Measurements from ENCODE around the gene MEGF11.

The MEGF11 gene

GRCh38 chr15:66253418-66254088 is at the start of gene MEGF11:
MEGF11 (minus strand) TSS chr15:66253750; CDS start chr15:66128403, 125,347 bp downstream.
- Histone ChIP-seq H3K36me3 (ENCODE audit: control insufficient read depth in 2 of 2, insufficient read depth in 1 of 2, low read length in 2 of 2) (no peaks in the 10 kb centered on the region), H3K27ac (ENCODE audit: extremely low read depth, low read depth, low read length) (peak within 1 kb of the TSS; percentile 43; the same call in 1 of the 2 replicates), H3K9me3 (ENCODE audit: control insufficient read depth, insufficient read depth, low read depth, low read length) (no peaks in the 10 kb centered on the region), H3K4me1 (ENCODE audit: control insufficient read depth, insufficient read depth, low read length) (peaks cover 16% of the 10 kb centered on the region), H3K4me3 (ENCODE audit: low read depth, low read length) (peak within 1 kb of the TSS; percentile 38)
- CTCF ChIA-PET = interaction anchor here (0.8 kb wide), 1 partner anchor 32 kb away, joined by 3 read pairs; no protein-coding TSS in a partner anchor
- POLR2A ChIA-PET = interaction anchor here (0.6 kb wide), 1 partner anchor 25 kb away, joined by 3 read pairs; no protein-coding TSS in a partner anchor
- TF ChIP-seq ZNF404 (tag by site-specific recombination; IDR thresholded peaks at IDR 0.05) (no peak), ZBTB17 (tag by site-specific recombination; IDR thresholded peaks at IDR 0.05) (peak; percentile 90), ZNF558 (tag by site-specific recombination; IDR thresholded peaks at IDR 0.05) (0 out of 2 replicates have a peak, but pooled peaks have one; percentile 62), SP3 (tag by site-specific recombination; IDR thresholded peaks at IDR 0.05) (peak; percentile 75), ZSCAN5A (tag by site-specific recombination; IDR thresholded peaks at IDR 0.05) (no peak), GLIS1 (tag by site-specific recombination; IDR thresholded peaks at IDR 0.05) (peak; percentile 65), ZNF433 (tag by site-specific recombination; IDR thresholded peaks at IDR 0.05; ENCODE audit: low read depth) (no peak), KLF1 (tag by site-specific recombination; IDR thresholded peaks at IDR 0.05) (peak; percentile 18; the same call in 1 of the 2 replicates), KLF9 (tag by site-specific recombination; IDR thresholded peaks at IDR 0.05; ENCODE audit: low read depth) (peak; percentile 78), ZNF513 (tag by site-specific recombination; IDR thresholded peaks at IDR 0.05) (peak; percentile 43; the same call in 1 of the 2 replicates), ZNF341 (tag by site-specific recombination; IDR thresholded peaks at IDR 0.05; ENCODE audit: low read depth) (peak; percentile 99), ZNF2 (tag by site-specific recombination; IDR thresholded peaks at IDR 0.05) (peak; percentile 53), ZNF148 (tag by site-specific recombination; IDR thresholded peaks at IDR 0.05; ENCODE audit: borderline replicate concordance) (no peak), ZNF610 (tag by site-specific recombination; IDR thresholded peaks at IDR 0.05; ENCODE audit: borderline replicate concordance) (0 out of 2 replicates have a peak, but pooled peaks have one; percentile 26), ZNF843 (tag by site-specific recombination; IDR thresholded peaks at IDR 0.05) (0 out of 2 replicates have a peak, but pooled peaks have one; percentile 44), ZNF398 (tag by site-specific recombination; IDR thresholded peaks at IDR 0.05) (peak; percentile 99), ZNF335 (tag by site-specific recombination; conservative IDR thresholded peaks at IDR 0.05) (0 out of 2 replicates have a peak, but pooled peaks have one; percentile 47), ZNF837 (tag by site-specific recombination; IDR thresholded peaks at IDR 0.05) (no peak), OSR2 (tag by site-specific recombination; IDR thresholded peaks at IDR 0.05) (no peak), SP2 (tag by site-specific recombination; IDR thresholded peaks at IDR 0.05) (peak; percentile 45), ZIC2 (tag by site-specific recombination; IDR thresholded peaks at IDR 0.05) (0 out of 2 replicates have a peak, but pooled peaks have one; percentile 31), PRDM1 (tag by site-specific recombination; IDR thresholded peaks at IDR 0.05) (peak; percentile 99), ZSCAN4 (tag by site-specific recombination; IDR thresholded peaks at IDR 0.05) (peak; percentile 24; the same call in 1 of the 2 replicates), ZSCAN23 (tag by site-specific recombination; IDR thresholded peaks at IDR 0.05) (0 out of 2 replicates have a peak, but pooled peaks have one; percentile 14), ZNF362 (tag by site-specific recombination; IDR thresholded peaks at IDR 0.05) (peak; percentile 86), ZNF677 (tag by site-specific recombination; IDR thresholded peaks at IDR 0.05) (0 out of 2 replicates have a peak, but pooled peaks have one; percentile 33), ZBTB6 (tag by site-specific recombination; IDR thresholded peaks at IDR 0.05) (peak; percentile 89)
